T-cell (primary cell): Measurements from ENCODE around the gene ZDHHC7. TPM values are rescaled to one million over a fixed set of nuclear protein-coding genes. Genes with fewer than 3 reads are reported as not detected.
A peak's percentile ranks its signal among the peaks of the same experiment; 100 is the strongest.

ENCODE experiments used
- ATAC-seq, 4 experiments: fragments of 200-7000 bp in 3 of 4; fragments of 150-1000 bp in 1 of 4; cut with Tn5 transposase; replicated peaks in 1 of 4; 1 replicate in 3 of 4; 2 replicates in 1 of 4; pipeline ENCODE4 v1.10.0; 2021; ENCODE audit warnings: moderate library complexity in 3 of 4, mild to moderate bottlenecking in 2 of 4, moderate number of reproducible peaks in 1 of 4
- CTCF ChIA-PET, 2 donors: fragments of 300-600 bp; sonication (Branson Sonifier 250); formaldehyde crosslinking; loops; one replicate each; lab custom pipeline; 2022; ENCODE audit warnings: antibody characterized with exemption in 2 of 2; lab: Charles Lee
- POLR2A ChIA-PET, 2 donors: fragments of 300-600 bp; sonication (Branson Sonifier 250); formaldehyde crosslinking; loops; one replicate each; lab custom pipeline; 2022; ENCODE audit warnings: antibody characterized with exemption in 2 of 2; lab: Charles Lee
- DNase-seq, 35 experiments: peaks; one replicate each; pipeline versions ENCODE4 v3.0.0 to v3.0.0-alpha.2; 2013 to 2023
- H3K27ac ChIP-seq: one replicate; pipeline ENCODE4 v1.5.1; 2013; ENCODE audit warnings: low read length
- H3K27me3 ChIP-seq, 2 experiments: replicated peaks in 1 of 2; 1 replicate in 1 of 2; 2 replicates in 1 of 2; pipeline versions ENCODE4 v1.6.1 to v1.7.0; 2013; ENCODE audit warnings: low read length in 1 of 2, mixed read lengths in 1 of 2; ENCODE audit not compliant: control insufficient read depth in 2 of 2, insufficient read depth in 2 of 2; ENCODE audit errors: extremely low read depth in 1 of 2
- H3K36me3 ChIP-seq, 2 donors: 1 replicate in 1 of 2; 2 replicates in 1 of 2; pipeline versions ENCODE4 v1.6.1 to v1.7.0; 2013; ENCODE audit warnings: low read length in 1 of 2; ENCODE audit not compliant: control insufficient read depth in 2 of 2, insufficient read depth in 1 of 2; ENCODE audit errors: extremely low read depth in 1 of 2
- H3K4me1 ChIP-seq, 2 experiments: 1 replicate in 1 of 2; 2 replicates in 1 of 2; pipeline versions ENCODE4 v1.6.1 to v1.7.0; 2013; ENCODE audit warnings: low read length in 2 of 2, mixed read lengths in 1 of 2; ENCODE audit not compliant: insufficient read depth in 2 of 2, control insufficient read depth in 1 of 2; ENCODE audit errors: extremely low read depth in 1 of 2
- H3K4me3 ChIP-seq, 2 donors: 1 replicate in 1 of 2; 2 replicates in 1 of 2; pipeline versions ENCODE4 v1.5.1 to v1.7.0; 2013; ENCODE audit warnings: mild to moderate bottlenecking in 2 of 2, low read length in 1 of 2, moderate library complexity in 1 of 2; ENCODE audit not compliant: control insufficient read depth in 1 of 2; ENCODE audit errors: extremely low read depth in 1 of 2
- H3K9me3 ChIP-seq: 2 replicates; pipeline ENCODE4 v1.7.0; 2013
- H3K27ac Mint-ChIP-seq, 2 donors: one replicate each; pipeline ENCODE4 v1.8.0; 2020 to 2021; ENCODE audit warnings: mild to moderate bottlenecking in 2 of 2, mixed read lengths in 2 of 2
- H3K27me3 Mint-ChIP-seq, 2 donors: one replicate each; pipeline ENCODE4 v1.8.0; 2021 to 2022; ENCODE audit warnings: mixed read lengths in 2 of 2
- H3K36me3 Mint-ChIP-seq: one replicate; pipeline ENCODE4 v1.8.0; 2021; ENCODE audit warnings: mixed read lengths
- H3K4me1 Mint-ChIP-seq, 3 donors: one replicate each; pipeline ENCODE4 v1.8.0; 2020 to 2022; ENCODE audit warnings: mixed read lengths in 3 of 3, mild to moderate bottlenecking in 1 of 3
- H3K4me3 Mint-ChIP-seq, 3 donors: one replicate each; pipeline ENCODE4 v1.8.0; 2020 to 2022; ENCODE audit warnings: mild to moderate bottlenecking in 3 of 3, mixed read lengths in 3 of 3, moderate library complexity in 3 of 3
- H3K9me3 Mint-ChIP-seq, 3 donors: one replicate each; pipeline ENCODE4 v1.8.0; 2020 to 2022; ENCODE audit warnings: mixed read lengths in 3 of 3
- WGBS: methylation state at CpG from one replicate; pipeline ENCODE4 v1.1.5; 2013; ENCODE audit warnings: missing lambda C conversion rate; ENCODE audit not compliant: insufficient coverage; 5-methylcytosine and 5-hydroxymethylcytosine counted together
- total RNA-seq, 35 experiments: library from RNA in 6 of 35; stranded (reverse) in 6 of 35; fragments of 120-200 nt in 1 of 35; gene quantifications; one replicate each; pipeline versions ENCODE4 v1.2.1 to v1.2.4 and lab custom pipeline; 2013 to 2026

Gene ZDHHC7
- total RNA-seq, 5 donors from 2014 or later (not counting 1 experiment from before 2014, with no cell fraction given) = 33.5 to 43.9 (median 38.7) TPM

DNA sequence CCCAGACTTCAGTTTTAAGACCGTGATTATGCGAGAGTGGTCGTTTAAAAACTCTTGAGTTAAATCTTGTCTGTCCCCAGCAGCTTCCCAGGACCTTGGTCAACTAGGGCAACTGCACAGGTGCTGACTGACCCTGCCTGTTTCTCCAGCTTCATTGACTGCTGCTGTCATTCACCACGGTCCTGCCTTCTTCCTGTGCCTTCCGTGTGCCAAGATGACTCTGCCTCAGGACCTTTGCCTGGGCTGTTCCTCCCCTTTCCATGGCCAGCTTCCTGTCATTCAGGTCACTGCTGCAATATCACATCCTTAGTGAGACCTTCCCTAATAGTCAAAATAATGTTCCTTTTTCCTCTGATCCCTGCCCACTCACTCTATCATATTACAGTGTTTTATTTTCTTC lies 20.1 kb upstream of the ZDHHC7 start:
- Mint-ChIP-seq H3K4me3 (no peak overlapping the region), H3K27ac (no peak overlapping the region), H3K36me3 (peaks cover 12% of the 10 kb centered on the region), H3K27me3 (no peaks in the 10 kb centered on the region), H3K9me3 (no peaks in the 10 kb centered on the region), H3K4me1 (peaks cover 24 to 37% (median 33%) of the 10 kb centered on the region in 3 donors)
- ChIA-PET POLR2A (interaction anchor here in 1 of 2 donors (0.6 kb wide), 1 partner anchor 53 kb away, joined by 4 read pairs; no protein-coding TSS in a partner anchor), CTCF (no interaction called here)
- no peaks in the 10 kb centered on the region for H3K27me3 ChIP-seq
- H3K9me3 ChIP-seq = no peaks in the 10 kb centered on the region
- H3K27ac ChIP-seq = no peak overlapping the region
- peaks cover 17 to 30% of the 10 kb centered on the region in 2 experiments for H3K4me1 ChIP-seq
- DNase-seq (no peak), ATAC-seq (no peak)
- 90% methylated on average over 4 of the region's 5 CpGs for WGBS
- peaks cover 4 to 11% of the 10 kb centered on the region in 2 donors for H3K36me3 ChIP-seq
- H3K4me3 ChIP-seq = no peak overlapping the region

GRCh38 chr16:85029981-85030401 lies 18.7 kb upstream of the ZDHHC7 start:
- Mint-ChIP-seq H3K27ac (peak overlapping the region in 1 of 2 donors; percentile 48), H3K36me3 (peaks cover 10% of the 10 kb centered on the region), H3K9me3 (no peaks in the 10 kb centered on the region), H3K4me3 (no peak overlapping the region), H3K4me1 (peaks cover 25 to 42% (median 35%) of the 10 kb centered on the region in 3 donors), H3K27me3 (no peaks in the 10 kb centered on the region)
- H3K9me3 ChIP-seq = no peaks in the 10 kb centered on the region
- peaks cover 4 to 9% of the 10 kb centered on the region in 2 donors for H3K36me3 ChIP-seq
- DNase-seq (no peak), ATAC-seq (no peak)
- no peaks in the 10 kb centered on the region for H3K27me3 ChIP-seq
- CTCF ChIA-PET = no interaction called here
- H3K4me1 ChIP-seq = peaks cover 17 to 34% of the 10 kb centered on the region in 2 experiments
- POLR2A ChIA-PET = no interaction called here
- peak overlapping the region; percentile 47 for H3K27ac ChIP-seq
- WGBS = 91% methylated on average over 8 of the region's 16 CpGs
- H3K4me3 ChIP-seq = no peak overlapping the region

DNA sequence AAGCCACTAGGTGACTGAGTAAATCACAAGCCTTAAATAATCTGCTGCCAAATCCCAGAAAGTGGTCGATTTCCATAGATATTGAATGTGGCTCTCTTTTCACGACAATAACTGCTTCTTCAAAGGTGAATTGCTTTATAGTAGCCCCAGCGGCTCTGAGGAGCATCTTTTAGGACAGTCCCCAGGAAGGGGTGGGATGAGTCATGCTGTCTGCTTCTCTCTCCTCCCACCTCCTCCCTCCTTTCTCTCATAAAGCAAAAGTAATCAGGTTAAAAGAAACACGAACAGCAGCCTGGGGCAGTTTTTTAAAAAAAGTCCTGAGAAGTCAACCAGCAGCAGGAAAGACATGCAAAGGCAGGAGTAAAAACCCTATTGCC lies 18.1 kb upstream of the ZDHHC7 start:
- ChIA-PET POLR2A (no interaction called here), CTCF (no interaction called here)
- Mint-ChIP-seq H3K4me1 (peaks cover 25 to 42% (median 35%) of the 10 kb centered on the region in 3 donors), H3K36me3 (peaks cover 10% of the 10 kb centered on the region), H3K27me3 (no peaks in the 10 kb centered on the region), H3K27ac (peak overlapping the region; percentile 82 to 92), H3K9me3 (no peaks in the 10 kb centered on the region), H3K4me3 (peak overlapping the region; percentile 90 to 91 (median 91))
- WGBS = no CpG with 5 or more reads among the region's 4 CpGs
- no peaks in the 10 kb centered on the region for H3K9me3 ChIP-seq
- peak overlapping the region in 1 of 2 donors; percentile 57 for H3K4me3 ChIP-seq
- ATAC-seq (peak; percentile 39 to 59 (median 56)), DNase-seq (peak in 25 of 35 experiments; percentile 4 to 78 (median 29))
- H3K36me3 ChIP-seq = peaks cover 4 to 8% of the 10 kb centered on the region in 2 donors
- peaks cover 17 to 34% of the 10 kb centered on the region in 2 experiments for H3K4me1 ChIP-seq
- no peaks in the 10 kb centered on the region for H3K27me3 ChIP-seq
- peak overlapping the region; percentile 47 for H3K27ac ChIP-seq

DNA sequence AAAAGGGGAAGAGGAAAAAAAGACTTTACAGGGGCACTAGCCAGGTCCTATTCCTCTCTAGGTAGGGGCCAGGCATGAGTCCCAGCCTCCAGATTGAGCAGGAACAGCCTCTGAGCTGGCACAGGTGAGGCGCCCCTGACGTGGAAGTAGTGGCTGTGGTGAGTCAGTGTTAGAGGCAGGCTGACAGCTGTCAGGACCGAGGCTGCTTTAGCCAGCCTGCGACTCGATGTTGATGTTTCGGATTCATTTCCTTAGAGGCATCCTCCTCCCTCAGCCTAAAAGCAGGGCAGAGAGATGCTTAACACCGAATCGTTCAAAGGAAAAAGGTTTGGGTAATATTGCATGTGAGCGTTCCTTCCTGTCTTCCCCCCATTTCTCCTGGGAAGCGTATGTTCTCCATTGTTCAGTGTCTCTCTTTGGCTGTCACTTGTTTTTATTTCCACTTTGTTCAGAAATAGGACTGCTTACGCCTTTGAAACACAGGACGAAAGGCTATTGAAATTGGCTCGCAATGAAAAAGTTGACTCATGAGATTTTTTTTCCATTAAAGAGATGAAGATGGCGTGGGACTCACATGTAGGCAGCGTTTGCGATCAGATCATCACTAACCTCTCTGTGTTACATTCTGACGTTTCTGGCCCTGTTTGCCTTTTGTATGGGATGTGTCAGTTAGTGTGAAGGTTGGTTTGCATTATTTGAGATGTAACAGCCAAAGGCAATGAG lies 17.5 kb upstream of the ZDHHC7 start:
- Mint-ChIP-seq H3K36me3 (peaks cover 10% of the 10 kb centered on the region), H3K27ac (peak overlapping the region; percentile 82 to 92), H3K27me3 (no peaks in the 10 kb centered on the region), H3K9me3 (no peaks in the 10 kb centered on the region), H3K4me3 (peak overlapping the region; percentile 90 to 91 (median 91)), H3K4me1 (peaks cover 25 to 42% (median 35%) of the 10 kb centered on the region in 3 donors)
- peak overlapping the region; percentile 57 to 60 for H3K4me3 ChIP-seq
- DNase-seq (peak; percentile 34 to 80 (median 62)), ATAC-seq (peak; percentile 67 to 73 (median 70))
- peak overlapping the region; percentile 47 for H3K27ac ChIP-seq
- WGBS = 0% methylated on average over 3 of the region's 17 CpGs
- no peaks in the 10 kb centered on the region for H3K27me3 ChIP-seq
- H3K36me3 ChIP-seq = peaks cover 4 to 8% of the 10 kb centered on the region in 2 donors
- ChIA-PET CTCF (interaction anchor here in 1 of 2 donors (2.1 to 2.5 kb wide), 2 partner anchors 18 to 58 kb away, joined by 10 to 16 read pairs; partner anchors contain the start of gene ZDHHC7), POLR2A (no interaction called here)
- H3K4me1 ChIP-seq = peaks cover 17 to 34% of the 10 kb centered on the region in 2 experiments
- H3K9me3 ChIP-seq = no peaks in the 10 kb centered on the region

GRCh38 chr16:85027958-85028684 lies 16.8 kb upstream of the ZDHHC7 start:
- CTCF ChIA-PET = interaction anchor here (0.6 to 2.5 kb wide), 3 partner anchors 17 to 59 kb away, joined by 10 to 16 read pairs (median 10); partner anchors contain the start of gene ZDHHC7 (in 1 of the 2)
- Mint-ChIP-seq H3K27me3 (no peaks in the 10 kb centered on the region), H3K27ac (peak overlapping the region; percentile 82 to 92), H3K4me3 (peak overlapping the region; percentile 90 to 91 (median 91)), H3K36me3 (peaks cover 10% of the 10 kb centered on the region), H3K9me3 (no peaks in the 10 kb centered on the region), H3K4me1 (peaks cover 25 to 42% (median 35%) of the 10 kb centered on the region in 3 donors)
- DNase-seq = peak in 18 of 35 experiments; percentile 2 to 41 (median 12)
- H3K27ac ChIP-seq = peak overlapping the region; percentile 47
- peak; percentile 6 to 10 (median 8) for ATAC-seq
- POLR2A ChIA-PET = interaction anchor here in 1 of 2 donors (0.6 kb wide), 1 partner anchor 11 kb away, joined by 3 read pairs; no protein-coding TSS in a partner anchor
- 3% methylated on average over 31 of the region's 41 CpGs for WGBS
- H3K4me3 ChIP-seq = peak overlapping the region; percentile 57 to 60
- peaks cover under 1 to 4% of the 10 kb centered on the region in 2 donors for H3K36me3 ChIP-seq
- peaks cover 17 to 34% of the 10 kb centered on the region in 2 experiments for H3K4me1 ChIP-seq
- H3K9me3 ChIP-seq = no peaks in the 10 kb centered on the region
- H3K27me3 ChIP-seq = no peaks in the 10 kb centered on the region
